HL-60/S4 (cell line): ENCODE data around the gene MYO9B.
"Not testable (repeated sequence)": the region's sequence is repeated elsewhere in the genome, so short reads cannot be mapped to it uniquely, and the experiment has no call there.

Source experiments
- in situ Hi-C: fragments of 300-500 bp; cut with MboI; formaldehyde crosslinking; loops from 2 replicates; pipeline ENCODE4 v1.14.3; 2022; ENCODE audit warnings: low sequenced_read_pairs

The MYO9B gene

GRCh38 chr19:17138052-17138846 lies 62.7 kb downstream of the MYO9B start:
- in situ Hi-C loops, result not testable (repeated sequence)

GRCh38 chr19:17138937-17139598 lies 63.5 kb downstream of the MYO9B start:
- in situ Hi-C loops, result no loop called here

GRCh38 chr19:17144771-17145170 lies 69.2 kb downstream of the MYO9B start:
- in situ Hi-C loops, result not testable (repeated sequence)

GRCh38 chr19:17145546-17146497 lies 70.2 kb downstream of the MYO9B start:
- in situ Hi-C loops, result no loop called here

- in situ Hi-C loops, result no loop called here
Measured at GRCh38 chr19:17148130-17148529, 72.6 kb downstream of the MYO9B start.

- in situ Hi-C loops, result no loop called here
Measured at GRCh38 chr19:17149393-17150135, 74.0 kb downstream of the MYO9B start.

- in situ Hi-C loops, result no loop called here
Measured at GRCh38 chr19:17153996-17154395, 78.4 kb downstream of the MYO9B start.

- in situ Hi-C loops, result no loop called here
Measured at GRCh38 chr19:17155251-17155650, 79.7 kb downstream of the MYO9B start.

- in situ Hi-C loops, result no loop called here
Measured at GRCh38 chr19:17156296-17156946, 80.8 kb downstream of the MYO9B start.

GRCh38 chr19:17156947-17157302 lies 81.3 kb downstream of the MYO9B start:
- in situ Hi-C loops, result no loop called here

- in situ Hi-C loops, result no loop called here
Measured at GRCh38 chr19:17158584-17158983, 83.0 kb downstream of the MYO9B start.

GRCh38 chr19:17159466-17160393 lies 84.2 kb downstream of the MYO9B start:
- in situ Hi-C loops, result no loop called here

- in situ Hi-C loops, result no loop called here
Measured at GRCh38 chr19:17160908-17161307, 85.3 kb downstream of the MYO9B start.

- in situ Hi-C loops, result not testable (repeated sequence)
Measured at GRCh38 chr19:17162131-17162530, 86.6 kb downstream of the MYO9B start.

- in situ Hi-C loops, result no loop called here
Measured at GRCh38 chr19:17162580-17162979, 87.0 kb downstream of the MYO9B start.

GRCh38 chr19:17163652-17164051 lies 88.1 kb downstream of the MYO9B start:
- in situ Hi-C loops, result no loop called here

GRCh38 chr19:17164639-17165038 lies 89.1 kb downstream of the MYO9B start:
- in situ Hi-C loops, result no loop called here

GRCh38 chr19:17165715-17166114 lies 90.1 kb downstream of the MYO9B start:
- in situ Hi-C loops, result no loop called here
